Fibroblast of lung (primary cell): ENCODE measurements around the gene PTF1A. TPM values are rescaled to one million over a fixed set of nuclear protein-coding genes. Genes with fewer than 3 reads are reported as not detected.

Experiments
- DNase-seq, 2 donors: peaks; one replicate each; pipeline versions ENCODE4 v3.0.0 to v3.0.0-alpha.2; 2010; ENCODE audit warnings: low read depth in 2 of 2
- H2AFZ ChIP-seq: 2 replicates; pipeline ENCODE4 v1.5.1; 2012; ENCODE audit warnings: low read length, control low read depth, inconsistent platforms
- H3K27ac ChIP-seq: 2 replicates; pipeline ENCODE4 v1.5.1; 2011; ENCODE audit warnings: low read length, control low read depth; ENCODE audit not compliant: insufficient read depth
- H3K27me3 ChIP-seq: 2 replicates; pipeline ENCODE4 v1.5.1; 2011; ENCODE audit warnings: mild to moderate bottlenecking, low read length; ENCODE audit not compliant: control insufficient read depth, insufficient read depth
- H3K36me3 ChIP-seq: 2 replicates; pipeline ENCODE4 v1.5.1; 2011; ENCODE audit warnings: low read length; ENCODE audit not compliant: control insufficient read depth, insufficient read depth
- H3K4me1 ChIP-seq: 2 replicates; pipeline ENCODE4 v1.5.1; 2011; ENCODE audit warnings: low read length; ENCODE audit not compliant: control insufficient read depth, insufficient read depth; ENCODE audit errors: extremely low read depth
- H3K4me2 ChIP-seq: 2 replicates; pipeline ENCODE4 v1.5.1; 2011; ENCODE audit warnings: low read length, control low read depth; ENCODE audit not compliant: insufficient read depth; ENCODE audit errors: extremely low read depth
- H3K4me3 ChIP-seq, 4 experiments: fragments of 200-600 bp in 1 of 4; sonication (generic) in 1 of 4; replicated peaks in 1 of 4; 2 replicates each; pipeline ENCODE4 v1.5.1; 2011 to 2016; ENCODE audit warnings: low read length in 4 of 4, low read depth in 3 of 4, mild to moderate bottlenecking in 3 of 4, control low read depth in 2 of 4, inconsistent platforms in 1 of 4, mixed read lengths in 1 of 4; ENCODE audit not compliant: insufficient read depth in 1 of 4; ENCODE audit errors: control extremely low read depth in 1 of 4
- H3K79me2 ChIP-seq: 2 replicates; pipeline ENCODE4 v1.5.1; 2012; ENCODE audit warnings: mild to moderate bottlenecking, low read length, inconsistent platforms; ENCODE audit not compliant: control insufficient read depth, insufficient read depth
- H3K9ac ChIP-seq: 2 replicates; pipeline ENCODE4 v1.5.1; 2011; ENCODE audit warnings: mild to moderate bottlenecking, low read length, control low read depth; ENCODE audit not compliant: insufficient read depth
- H3K9me3 ChIP-seq: 2 replicates; pipeline ENCODE4 v1.5.1; 2012; ENCODE audit warnings: low read depth, low read length; ENCODE audit not compliant: control insufficient read depth, insufficient read depth
- H4K20me1 ChIP-seq: 2 replicates; pipeline ENCODE4 v1.5.1; 2011; ENCODE audit warnings: low read length; ENCODE audit not compliant: control insufficient read depth, insufficient read depth; ENCODE audit errors: extremely low read depth
- EZH2 ChIP-seq: IDR thresholded peaks from 2 replicates; pipeline ENCODE4 v1.5.1; 2012; ENCODE audit warnings: low read length, control low read depth, mild to moderate bottlenecking; ENCODE audit errors: missing control alignments
- polyA plus RNA-seq, 2 donors: library from polyadenylated mRNA; depleted of rRNA in 1 of 2; stranded (reverse) in 1 of 2; unstranded in 1 of 2; fragments of >200 nt; gene quantifications; 2 replicates each; pipeline ENCODE4 v1.2.1, GENCODE V29; 2011 to 2012; ENCODE audit warnings: missing spikeins in 1 of 2
- total RNA-seq: library from RNA; depleted of rRNA; stranded (reverse); fragments of >200 nt; gene quantifications from 2 replicates; pipeline ENCODE4 v1.2.1, GENCODE V29; 2014
- TF ChIP-seq, protein P1 (sequence below), 2 donors: IDR thresholded peaks in 1 of 2; conservative IDR thresholded peaks in 1 of 2; 1 replicate in 1 of 2; 2 replicates in 1 of 2; pipeline ENCODE4 v1.5.1; 2011 to 2012; ENCODE audit warnings: low read length in 2 of 2, control low read depth in 1 of 2, inconsistent platforms in 1 of 2, low read depth in 1 of 2, mild to moderate bottlenecking in 1 of 2

The PTF1A gene
- total and polyA plus RNA-seq, 2 donors (not counting 1 experiment from before 2014, with no cell fraction given) = not detected

- no peaks in the 10 kb centered on the region for H3K9me3 ChIP-seq
- H3K27me3 ChIP-seq = no peaks in the 10 kb centered on the region
- no peaks in the 10 kb centered on the region for H3K36me3 ChIP-seq
- TF ChIP-seq, protein P1, sequence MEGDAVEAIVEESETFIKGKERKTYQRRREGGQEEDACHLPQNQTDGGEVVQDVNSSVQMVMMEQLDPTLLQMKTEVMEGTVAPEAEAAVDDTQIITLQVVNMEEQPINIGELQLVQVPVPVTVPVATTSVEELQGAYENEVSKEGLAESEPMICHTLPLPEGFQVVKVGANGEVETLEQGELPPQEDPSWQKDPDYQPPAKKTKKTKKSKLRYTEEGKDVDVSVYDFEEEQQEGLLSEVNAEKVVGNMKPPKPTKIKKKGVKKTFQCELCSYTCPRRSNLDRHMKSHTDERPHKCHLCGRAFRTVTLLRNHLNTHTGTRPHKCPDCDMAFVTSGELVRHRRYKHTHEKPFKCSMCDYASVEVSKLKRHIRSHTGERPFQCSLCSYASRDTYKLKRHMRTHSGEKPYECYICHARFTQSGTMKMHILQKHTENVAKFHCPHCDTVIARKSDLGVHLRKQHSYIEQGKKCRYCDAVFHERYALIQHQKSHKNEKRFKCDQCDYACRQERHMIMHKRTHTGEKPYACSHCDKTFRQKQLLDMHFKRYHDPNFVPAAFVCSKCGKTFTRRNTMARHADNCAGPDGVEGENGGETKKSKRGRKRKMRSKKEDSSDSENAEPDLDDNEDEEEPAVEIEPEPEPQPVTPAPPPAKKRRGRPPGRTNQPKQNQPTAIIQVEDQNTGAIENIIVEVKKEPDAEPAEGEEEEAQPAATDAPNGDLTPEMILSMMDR (conservative IDR thresholded peaks at IDR 0.05 in 1 of 2, IDR thresholded peaks at IDR 0.05 in 1 of 2; ENCODE audit: low read depth in 1 of 2, low read length in 2 of 2) = no peak
- TF ChIP-seq EZH2 = no peak
- no peak overlapping the region for H3K27ac ChIP-seq
- H2AFZ ChIP-seq = no peak overlapping the region
- H3K79me2 ChIP-seq = no peaks in the 10 kb centered on the region
- no peaks in the 10 kb centered on the region for H3K4me1 ChIP-seq
- no peak overlapping the region for H3K4me2 ChIP-seq
- H4K20me1 ChIP-seq = no peaks in the 10 kb centered on the region
- DNase-seq = no peak
- H3K9ac ChIP-seq = no peak overlapping the region
- no peak overlapping the region for H3K4me3 ChIP-seq
Measured at GRCh38 chr10:23151071-23151470, 41.0 kb upstream of the PTF1A start.

DNA sequence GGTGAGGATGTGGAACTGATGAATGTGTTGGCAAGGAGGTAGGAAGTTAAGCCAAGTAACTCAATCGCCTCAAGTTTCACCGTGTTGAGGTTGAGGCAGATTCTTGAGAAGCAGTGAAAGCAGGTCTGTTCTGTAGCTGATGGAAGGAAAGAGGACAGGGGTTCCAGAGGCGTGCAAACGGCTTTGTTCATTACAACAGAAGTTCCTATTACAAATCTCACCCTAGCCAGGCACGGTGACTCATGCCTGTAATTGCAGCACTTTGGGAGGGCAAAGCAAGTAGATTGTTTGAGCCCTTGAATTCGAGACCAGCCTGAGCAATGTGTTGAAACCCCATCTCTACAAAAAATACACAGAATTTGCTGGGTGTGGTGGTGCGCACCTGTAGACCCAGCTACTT is 36.9 kb upstream of the PTF1A start:
- no peaks in the 10 kb centered on the region for H3K27me3 ChIP-seq
- H3K79me2 ChIP-seq = no peaks in the 10 kb centered on the region
- H3K4me3 ChIP-seq = no peak overlapping the region
- H3K9me3 ChIP-seq = no peaks in the 10 kb centered on the region
- H2AFZ ChIP-seq = no peak overlapping the region
- no peaks in the 10 kb centered on the region for H4K20me1 ChIP-seq
- H3K4me2 ChIP-seq = no peak overlapping the region
- H3K36me3 ChIP-seq = no peaks in the 10 kb centered on the region
- H3K27ac ChIP-seq = no peak overlapping the region
- no peak for DNase-seq
- peaks cover 2% of the 10 kb centered on the region for H3K4me1 ChIP-seq
- H3K9ac ChIP-seq = no peak overlapping the region
- no peak for TF ChIP-seq EZH2
- TF ChIP-seq, protein P1 (conservative IDR thresholded peaks at IDR 0.05 in 1 of 2, IDR thresholded peaks at IDR 0.05 in 1 of 2; ENCODE audit: low read depth in 1 of 2, low read length in 2 of 2) = no peak

DNA sequence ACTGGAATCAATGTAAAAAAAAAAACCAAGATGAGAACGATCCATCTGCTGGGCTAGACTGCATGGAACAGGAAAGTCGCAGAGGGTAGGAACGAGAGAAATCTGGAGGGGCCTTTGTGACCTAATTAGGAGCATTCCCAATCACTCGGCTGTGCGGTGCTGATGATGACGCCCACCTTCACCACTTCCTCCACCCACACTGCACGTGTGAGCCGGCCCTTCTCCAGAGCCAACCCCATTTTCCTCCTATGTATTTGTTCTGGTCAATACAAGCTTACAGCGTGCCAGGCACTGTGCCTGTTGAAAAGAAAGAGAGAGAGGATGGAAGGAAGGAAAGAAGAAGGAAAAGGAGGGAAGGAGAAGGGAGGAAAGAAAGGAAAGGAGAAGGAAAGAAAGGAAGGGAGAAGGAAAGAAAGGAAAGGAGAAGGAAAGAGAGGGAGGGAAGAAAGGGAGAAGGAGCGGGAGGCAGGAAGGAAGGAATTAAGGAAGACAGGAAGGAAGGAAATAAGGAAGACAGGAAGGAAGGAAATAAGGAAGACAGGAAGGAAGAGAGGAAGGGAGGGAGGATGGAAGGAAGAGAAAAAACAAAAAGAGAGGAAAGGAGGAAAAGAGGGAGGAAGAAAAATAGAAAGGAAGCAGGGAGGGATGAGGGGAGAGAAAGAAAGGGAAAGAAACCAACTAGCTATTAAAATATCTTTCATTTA is 35.5 kb upstream of the PTF1A start:
- no peaks in the 10 kb centered on the region for H3K36me3 ChIP-seq
- H3K27me3 ChIP-seq = no peaks in the 10 kb centered on the region
- no peak overlapping the region for H3K9ac ChIP-seq
- peaks cover 2% of the 10 kb centered on the region for H3K4me1 ChIP-seq
- no peaks in the 10 kb centered on the region for H3K79me2 ChIP-seq
- no peak overlapping the region for H3K4me2 ChIP-seq
- DNase-seq = no peak
- no peaks in the 10 kb centered on the region for H4K20me1 ChIP-seq
- H3K9me3 ChIP-seq = no peaks in the 10 kb centered on the region
- no peak overlapping the region for H2AFZ ChIP-seq
- TF ChIP-seq EZH2 = no peak
- TF ChIP-seq, protein P1 (conservative IDR thresholded peaks at IDR 0.05 in 1 of 2, IDR thresholded peaks at IDR 0.05 in 1 of 2; ENCODE audit: low read depth in 1 of 2, low read length in 2 of 2) = no peak
- H3K4me3 ChIP-seq = no peak overlapping the region
- H3K27ac ChIP-seq = no peak overlapping the region
